ENCODE results near the gene CXXC5. TPM values are rescaled to one million over a fixed set of nuclear protein-coding genes. Genes with fewer than 3 reads are reported as not detected.

CXXC5 gene
- total RNA-seq, 2 experiments from 2014 or later = 26.7 to 113 TPM

GRCh38 chr5:139654871-139655491 lies 6.8 kb downstream of the CXXC5 start:
- Histone ChIP-seq H3K36me3 (ENCODE audit: insufficient read depth, low read length) (peaks cover 7% of the 10 kb centered on the region; the same call in 1 of the 2 replicates), H3K4me1 (ENCODE audit: insufficient read depth, low read length, poor library complexity, severe bottlenecking) (peaks cover 92% of the 10 kb centered on the region), H3K27ac (ENCODE audit: low read depth, low read length, poor library complexity, severe bottlenecking) (peak overlapping the region; percentile 89), H3K4me2 (ENCODE audit: low read length) (peak overlapping the region; percentile 98), H3K9me3 (ENCODE audit: low read length) (no peaks in the 10 kb centered on the region), H3K9me2 (ENCODE audit: insufficient read depth, low read length) (no peaks in the 10 kb centered on the region), H4K20me1 (ENCODE audit: insufficient read depth, low read length) (peaks cover 27% of the 10 kb centered on the region; the same call in 1 of the 2 replicates), H3K79me2 (ENCODE audit: insufficient read depth, low read depth, low read length) (peaks cover 99% of the 10 kb centered on the region), H2AFZ (ENCODE audit: low read length) (no peak overlapping the region), H3K4me3 (ENCODE audit: low read depth, low read length, poor library complexity, severe bottlenecking) (peak overlapping the region; percentile 6)
- POLR2A ChIA-PET = interaction anchor here (0.7 to 8.9 kb wide), 5 partner anchors 10 to 89 kb away, joined by 3 to 73 read pairs (median 4); no protein-coding TSS in a partner anchor
- no TSS peak for BruUV-seq (replicated peaks)
- intact Hi-C loops (cut with micrococcal nuclease; ENCODE audit: unreplicated experiment) = loop anchor here (1.0 kb wide), 1 partner anchor 15 kb away; no protein-coding TSS in a partner anchor
- no peak for DNase-seq (ENCODE audit: low spot score)
- TF ChIP-seq CTCF (conservative IDR thresholded peaks at IDR 0.05; ENCODE audit: low read length) (no peak), EZH2phosphoT487 (IDR thresholded peaks at IDR 0.05; ENCODE audit: borderline replicate concordance, low read depth, low read length) (no peak)
- CTCF ChIA-PET (ENCODE audit: unreplicated experiment) = interaction anchor here (0.5 to 2.0 kb wide), 3 partner anchors 14 to 361 kb away, joined by 3 to 9 read pairs (median 3); partner anchors contain the start of gene MATR3

GRCh38 chr5:139655727-139656271 lies 7.7 kb downstream of the CXXC5 start:
- TF ChIP-seq CTCF (conservative IDR thresholded peaks at IDR 0.05; ENCODE audit: low read length) (no peak), EZH2phosphoT487 (IDR thresholded peaks at IDR 0.05; ENCODE audit: borderline replicate concordance, low read depth, low read length) (no peak)
- H2AFZ ChIP-seq (ENCODE audit: low read length) = no peak overlapping the region
- H3K9me3 ChIP-seq (ENCODE audit: low read length) = no peaks in the 10 kb centered on the region
- H3K27ac ChIP-seq (ENCODE audit: low read depth, low read length, poor library complexity, severe bottlenecking) = peak overlapping the region; percentile 89
- peaks cover 96% of the 10 kb centered on the region for H3K4me1 ChIP-seq (ENCODE audit: insufficient read depth, low read length, poor library complexity, severe bottlenecking)
- DNase-seq (ENCODE audit: low spot score) = no peak
- no peak overlapping the region for H3K4me3 ChIP-seq (ENCODE audit: low read depth, low read length, poor library complexity, severe bottlenecking)
- peaks cover 7% of the 10 kb centered on the region; the same call in 1 of the 2 replicates for H3K36me3 ChIP-seq (ENCODE audit: insufficient read depth, low read length)
- H3K9me2 ChIP-seq (ENCODE audit: insufficient read depth, low read length) = no peaks in the 10 kb centered on the region
- H3K79me2 ChIP-seq (ENCODE audit: insufficient read depth, low read depth, low read length) = peaks cover 97% of the 10 kb centered on the region
- H3K4me2 ChIP-seq (ENCODE audit: low read length) = peak overlapping the region; percentile 98
- CTCF ChIA-PET (ENCODE audit: unreplicated experiment) = interaction anchor here (0.6 kb wide), 2 partner anchors 105 to 277 kb away, joined by 4 to 5 read pairs; no protein-coding TSS in a partner anchor
- POLR2A ChIA-PET = interaction anchor here (0.6 to 8.9 kb wide), 3 partner anchors 13 to 90 kb away, joined by 3 to 73 read pairs (median 3); no protein-coding TSS in a partner anchor
- H4K20me1 ChIP-seq (ENCODE audit: insufficient read depth, low read length) = peaks cover 27% of the 10 kb centered on the region; the same call in 1 of the 2 replicates
- intact Hi-C loops (cut with micrococcal nuclease; ENCODE audit: unreplicated experiment) = no loop called here
- BruUV-seq (replicated peaks) = no TSS peak
